HuH-7 (cell line): ENCODE measurements around the gene ZIC2.

Experiments
- DNase-seq: peaks from one replicate; pipeline ENCODE4 v3.0.0; 2011; ENCODE audit warnings: low spot score

Gene ZIC2

GRCh38 chr13:99959540-99960230 lies 21.9 kb upstream of the ZIC2 start:
- DNase-seq = no peak

DNA sequence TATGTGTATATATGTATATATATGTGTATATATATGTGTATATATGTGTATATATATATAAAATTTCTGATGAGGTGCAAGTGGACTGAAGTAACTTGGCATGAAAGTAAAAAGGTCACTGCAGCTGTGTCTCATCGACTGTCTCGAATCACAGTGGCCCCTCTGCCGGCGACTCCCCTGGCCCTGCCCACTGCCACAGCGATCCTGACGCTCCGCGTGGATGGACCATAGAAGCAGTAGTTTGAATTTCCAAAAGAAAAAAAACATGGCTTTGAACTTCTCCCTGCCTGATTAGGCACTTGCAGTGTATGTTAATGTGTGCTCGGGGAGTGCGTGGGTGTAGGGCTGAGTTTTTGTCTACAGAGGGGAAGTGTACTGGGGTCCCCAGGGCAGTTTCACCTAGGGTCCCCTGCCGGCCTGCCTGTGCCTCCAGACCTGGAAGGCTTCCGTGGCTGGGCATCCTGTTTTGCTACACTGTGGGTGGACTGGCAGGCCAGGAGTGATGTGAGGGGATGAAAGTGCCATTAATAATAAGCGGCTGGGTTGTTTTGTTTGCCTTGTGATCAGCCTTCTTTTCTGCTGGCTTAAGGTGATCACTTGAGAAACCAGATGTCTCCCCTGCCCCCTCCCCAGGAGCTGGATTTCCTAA lies 20.8 kb upstream of the ZIC2 start:
- DNase-seq = no peak

GRCh38 chr13:99961636-99962035 lies 19.9 kb upstream of the ZIC2 start:
- DNase-seq = no peak

DNA sequence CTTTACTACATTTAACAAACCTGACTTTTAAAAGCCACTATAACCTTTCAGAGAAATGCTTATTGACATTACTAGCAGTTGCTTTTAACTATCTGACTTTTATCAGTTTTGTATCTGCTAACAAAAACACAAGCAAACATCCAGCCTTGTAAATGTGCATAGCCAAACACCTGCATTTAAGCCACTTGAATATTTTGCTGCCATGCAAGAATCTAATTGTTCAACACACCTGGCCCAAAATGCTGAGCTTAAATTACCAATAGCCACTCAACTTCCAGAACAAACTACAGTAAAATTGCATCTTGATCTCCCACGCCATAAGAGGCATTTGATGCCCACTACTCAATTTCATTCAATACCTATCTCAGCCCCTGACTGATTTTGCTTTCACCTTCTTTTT lies 19.3 kb upstream of the ZIC2 start:
- no peak for DNase-seq

DNA sequence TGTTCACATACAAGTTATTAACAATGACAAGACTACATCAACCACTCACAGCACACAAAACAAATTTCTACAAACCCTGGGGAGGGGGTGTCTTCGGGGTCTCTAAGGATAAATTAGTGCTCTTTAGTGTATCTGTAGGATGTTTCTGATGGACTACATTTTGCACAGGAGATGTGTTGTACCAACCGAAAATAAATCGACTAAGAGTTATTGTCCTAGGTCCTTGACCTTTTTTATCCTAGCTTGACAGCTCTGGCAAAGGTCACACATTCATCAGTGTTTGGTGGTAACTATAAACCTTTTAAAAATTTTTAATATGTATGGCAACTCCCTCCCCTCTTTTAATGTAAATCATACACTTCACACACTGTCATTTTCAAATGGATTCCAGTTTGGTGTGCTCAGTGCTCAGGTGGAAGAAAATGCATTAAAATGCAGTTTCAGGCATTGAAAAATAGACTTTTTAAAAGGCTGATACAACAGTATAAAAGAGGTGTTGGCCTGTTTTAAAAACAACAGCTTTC lies 17.7 kb upstream of the ZIC2 start:
- no peak for DNase-seq

DNA sequence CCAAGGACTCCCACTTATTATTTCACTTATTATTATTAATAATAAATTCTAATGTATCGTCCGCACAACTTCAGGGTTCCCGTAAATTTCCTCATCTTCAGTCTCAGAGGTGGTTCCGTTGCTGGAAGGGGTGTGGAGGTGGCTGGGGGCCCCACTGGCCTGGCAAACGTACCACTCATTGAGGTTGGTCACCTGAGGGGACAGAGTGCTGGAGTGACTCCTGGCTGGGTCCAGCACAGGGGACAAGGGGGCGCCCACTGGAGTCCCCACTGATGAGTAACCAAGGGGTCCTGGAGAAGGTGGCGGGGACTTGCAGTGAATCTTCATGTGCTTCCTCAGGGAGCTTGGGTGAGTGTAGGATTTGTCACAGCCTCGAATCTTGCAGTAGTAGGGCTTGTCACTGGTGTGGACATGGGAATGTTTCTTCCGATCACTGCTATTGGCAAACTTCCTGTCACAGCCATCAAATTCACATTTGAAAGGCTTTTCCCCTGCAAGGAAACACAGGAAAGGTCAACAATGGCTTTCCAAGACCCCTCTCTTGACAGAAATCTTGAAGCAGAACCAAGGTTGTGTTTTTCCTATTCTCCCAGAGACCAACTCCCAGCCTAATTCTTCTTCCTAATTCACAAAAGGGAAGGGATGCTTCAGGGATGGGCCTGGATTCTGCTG lies 16.1 kb upstream of the ZIC2 start:
- no peak for DNase-seq

DNA sequence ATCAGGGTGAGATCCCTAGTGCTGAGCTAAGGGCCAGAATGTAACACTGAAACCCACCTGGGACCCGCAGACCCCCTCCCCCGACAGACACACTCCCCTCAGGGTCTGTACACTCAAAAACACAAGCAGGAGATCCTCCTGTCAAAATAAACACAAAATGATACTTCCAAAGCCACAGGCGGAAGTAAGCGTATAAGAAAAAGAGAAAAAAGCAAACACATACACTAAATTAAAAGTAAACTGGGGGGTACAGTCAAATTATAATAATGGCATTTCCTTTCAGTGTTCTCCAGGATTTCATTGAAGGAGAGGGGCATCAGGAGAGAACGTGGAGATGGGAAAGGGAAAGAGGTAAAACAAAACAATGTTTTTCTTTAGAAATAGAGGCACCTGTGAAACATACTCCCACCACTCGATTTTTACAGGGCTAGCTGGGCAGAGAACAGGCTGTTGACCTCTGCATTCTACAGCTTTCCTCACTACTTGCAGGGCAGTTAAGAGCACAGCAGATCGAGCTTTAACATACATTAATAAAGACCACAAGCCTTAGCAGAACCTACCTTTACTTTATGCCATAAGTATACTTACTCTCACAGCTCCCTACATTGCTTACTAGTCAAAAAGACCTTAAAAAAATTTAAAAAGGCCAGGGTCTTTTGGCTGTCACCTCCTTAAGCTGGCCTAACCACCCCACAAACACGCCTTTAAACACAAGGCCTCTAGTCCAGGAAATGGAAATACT lies 15.3 kb upstream of the ZIC2 start:
- no peak for DNase-seq

- no peak for DNase-seq
Observed at GRCh38 chr13:99967498-99967868, 14.1 kb upstream of the ZIC2 start.

GRCh38 chr13:99967869-99968520 lies 13.6 kb upstream of the ZIC2 start:
- no peak for DNase-seq

DNA sequence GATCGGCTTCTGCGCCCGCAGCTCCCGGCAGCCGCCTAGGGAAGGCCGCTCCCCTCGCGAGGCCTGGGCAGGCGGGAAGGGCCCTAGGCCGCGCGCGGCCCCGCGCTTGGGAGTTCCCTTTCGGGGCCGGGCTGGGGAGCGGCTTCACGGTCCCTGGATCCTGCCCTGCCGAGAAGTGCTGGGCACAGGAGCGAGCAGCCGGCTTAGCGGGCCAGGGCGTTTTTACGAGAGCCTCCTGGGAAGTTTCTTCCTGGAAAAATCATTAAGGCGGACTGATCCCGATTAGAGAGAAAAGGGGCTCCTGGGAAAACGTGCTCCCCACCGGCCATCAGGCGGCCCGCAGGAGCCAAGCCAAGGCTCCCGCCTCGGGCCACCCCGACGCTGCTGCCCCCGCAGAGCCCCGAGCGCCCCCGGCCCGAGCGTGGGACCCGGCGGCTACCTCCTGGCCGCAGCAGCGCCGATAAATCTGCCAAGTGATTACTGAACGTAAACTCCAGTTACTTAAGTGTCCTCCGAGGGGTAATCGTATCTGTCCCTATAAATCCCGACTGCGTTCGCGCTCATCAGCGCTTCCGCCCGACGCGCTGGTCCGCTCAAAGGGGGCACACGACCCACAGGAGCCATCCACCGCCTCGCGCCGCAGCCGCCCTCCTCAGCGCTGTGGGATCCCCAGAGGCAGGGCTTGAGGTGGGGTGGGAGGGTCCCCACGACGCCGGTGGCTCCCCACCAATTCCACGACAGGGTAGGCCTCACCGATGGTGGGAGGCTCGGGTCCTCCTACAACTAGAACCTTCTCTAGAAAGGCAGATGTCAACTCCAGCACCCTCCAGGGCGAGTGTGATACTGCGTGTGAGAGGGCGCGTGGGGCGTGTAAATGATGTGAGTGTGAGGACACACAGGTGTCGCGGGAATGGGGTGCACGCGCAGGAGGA lies 12.8 kb upstream of the ZIC2 start:
- no peak for DNase-seq

DNA sequence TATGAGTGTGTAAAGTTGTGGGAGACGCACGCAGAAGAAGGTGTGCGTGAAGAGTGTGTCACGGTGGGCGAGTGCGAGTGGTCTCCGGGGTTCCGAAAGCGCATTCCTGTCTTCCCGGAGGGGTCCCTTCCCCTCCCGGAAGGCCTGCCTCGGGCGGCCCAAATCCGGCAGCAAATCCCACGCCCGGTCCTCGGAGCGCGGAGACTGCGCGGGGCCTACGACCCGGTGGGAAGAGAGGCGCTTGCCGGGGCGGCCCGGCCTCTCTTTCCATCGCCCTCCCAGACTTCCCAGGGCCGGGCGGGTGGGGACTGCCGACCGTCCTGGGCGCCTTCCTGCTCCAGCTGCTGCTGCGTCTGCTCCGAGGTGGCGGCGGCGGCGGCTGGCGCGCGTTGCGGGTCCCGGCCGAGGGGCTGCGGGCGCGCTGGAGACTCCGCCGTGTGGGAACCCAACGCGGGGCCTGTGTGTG lies 12.1 kb upstream of the ZIC2 start:
- no peak for DNase-seq

- no peak for DNase-seq
Observed at GRCh38 chr13:99969919-99970650, 11.5 kb upstream of the ZIC2 start.

DNA sequence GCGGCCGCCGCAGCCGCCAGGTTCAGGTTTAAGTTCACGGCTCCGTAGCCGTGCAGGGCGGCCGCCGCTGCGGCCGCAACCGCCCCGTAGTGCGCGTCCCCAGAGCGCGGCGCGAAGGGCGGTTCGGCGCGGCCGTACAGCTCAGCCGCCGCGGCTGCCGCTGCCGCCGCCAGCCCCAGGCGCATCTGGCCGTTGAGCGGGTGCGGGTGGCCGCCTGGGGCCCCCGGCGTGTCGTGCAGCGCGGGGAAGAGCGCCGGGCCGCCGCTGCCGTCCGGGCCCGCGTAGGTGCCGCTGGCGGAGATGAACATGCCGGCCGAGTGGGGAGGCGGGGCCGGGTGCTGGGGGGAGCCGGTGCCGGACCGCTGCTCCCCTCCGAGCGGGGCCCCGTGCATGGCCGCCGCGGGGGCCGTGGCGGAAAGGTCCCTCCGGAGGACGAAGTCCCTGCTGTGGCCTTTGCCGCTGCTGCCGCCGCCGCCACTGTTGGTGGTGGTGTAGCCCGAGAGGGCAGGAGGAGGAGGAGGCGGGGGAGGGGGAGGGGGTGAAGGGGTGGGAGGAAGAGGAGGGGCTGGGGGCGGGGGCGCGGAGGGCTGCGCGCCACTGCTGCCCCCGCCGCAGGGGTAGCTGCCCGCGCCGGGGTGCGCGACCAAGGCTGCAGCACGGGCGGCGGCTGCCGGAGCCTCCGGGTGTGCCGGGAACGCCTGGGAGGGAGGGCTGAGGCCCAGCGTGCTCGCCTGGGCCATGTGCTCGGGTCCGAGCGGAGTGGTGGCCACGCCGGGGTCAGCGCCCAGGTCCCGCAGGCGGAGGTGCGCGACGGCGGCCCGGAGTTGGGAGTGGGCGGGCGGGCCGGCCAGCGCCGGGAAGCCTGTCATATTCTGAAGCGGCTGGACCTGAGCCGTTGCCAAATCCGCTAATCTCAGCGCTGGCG lies 10.7 kb upstream of the ZIC2 start:
- DNase-seq = no peak

- no peak for DNase-seq
Observed at GRCh38 chr13:99971576-99972189, 9.9 kb upstream of the ZIC2 start, which contains the start of gene ZIC5. TSS of gene ZIC5 (minus strand) at chr13:99971767. CDS start at chr13:99971603, 164 bp downstream.

- DNase-seq = no peak
Observed at GRCh38 chr13:99972190-99972731, 9.3 kb upstream of the ZIC2 start.

DNA sequence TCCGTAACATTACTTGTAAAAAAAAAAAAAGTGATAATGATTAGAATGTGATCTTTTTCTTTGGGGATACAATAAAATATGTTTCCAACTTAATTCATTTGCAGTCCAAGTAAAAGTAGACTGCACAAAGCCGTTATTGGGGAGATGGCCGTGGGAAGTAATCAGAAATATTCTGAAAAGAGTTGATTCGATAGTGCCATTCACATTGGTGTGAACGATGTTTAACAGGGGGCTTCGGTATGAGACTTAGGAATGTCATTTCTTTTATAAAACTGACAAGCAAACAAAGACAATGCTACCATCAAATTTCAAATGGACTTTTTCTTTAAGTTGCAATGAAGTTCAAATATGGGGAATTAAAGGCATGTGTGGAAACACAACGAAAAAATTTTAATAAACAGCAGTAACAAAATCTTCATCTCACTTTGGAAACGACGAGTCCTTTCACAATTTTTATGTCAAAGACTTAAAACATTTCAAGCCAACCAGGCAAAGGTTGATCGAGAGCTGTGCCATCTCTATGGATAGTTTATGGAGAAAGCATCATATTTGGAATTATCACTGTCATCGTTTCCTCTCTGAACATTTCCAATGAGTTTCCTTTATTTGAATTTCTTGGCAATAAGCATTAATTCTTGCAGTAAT lies 8.3 kb upstream of the ZIC2 start:
- no peak for DNase-seq

DNA sequence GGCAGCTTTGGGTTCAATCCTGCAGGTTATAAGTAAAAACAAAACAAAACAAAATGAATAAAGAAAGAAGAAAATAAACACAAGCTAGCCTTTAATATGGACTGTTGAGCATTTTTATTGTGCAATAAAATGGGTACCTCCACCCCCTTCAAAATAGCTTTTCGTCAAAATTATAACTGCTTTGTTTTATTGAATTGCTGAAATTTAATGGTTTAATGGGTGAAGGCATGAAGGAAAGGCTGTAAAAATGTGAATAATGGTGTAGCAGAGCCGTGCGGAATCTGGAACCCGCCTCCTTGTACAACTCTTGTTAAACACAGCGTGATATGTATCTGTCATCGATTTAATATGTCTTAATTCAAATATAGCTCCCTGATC lies 7.8 kb upstream of the ZIC2 start:
- DNase-seq = no peak
